H7 (cell line): ENCODE measurements around the gene GNGT2. TPM values are rescaled to one million over a fixed set of nuclear protein-coding genes. Genes with fewer than 3 reads are reported as not detected.
A peak's percentile ranks its signal among the peaks of the same experiment; 100 is the strongest.

Experiments
- DNase-seq: peaks from one replicate; pipeline ENCODE4 v3.0.0; 2012
- H3K27me3 ChIP-seq: 2 replicates; pipeline ENCODE4 v1.6.0; 2011; ENCODE audit warnings: mild to moderate bottlenecking, low read length; ENCODE audit not compliant: control insufficient read depth, insufficient read depth
- H3K36me3 ChIP-seq: replicated peaks from 2 replicates; pipeline ENCODE4 v1.5.1; 2011; ENCODE audit warnings: low read length; ENCODE audit not compliant: control insufficient read depth, insufficient read depth
- H3K4me3 ChIP-seq: 2 replicates; pipeline ENCODE4 v1.5.1; 2011; ENCODE audit warnings: low read depth, mild to moderate bottlenecking, control low read depth, low read length, moderate library complexity; ENCODE audit not compliant: insufficient read depth
- total RNA-seq: library from RNA; depleted of rRNA; stranded (reverse); fragments of >200 nt; shearing (Covaris generic); gene quantifications from 2 replicates; pipeline ENCODE4 v1.2.3, GENCODE V29; 2014

Gene GNGT2
- total RNA-seq, 1 experiment from 2014 or later: not detected

DNA sequence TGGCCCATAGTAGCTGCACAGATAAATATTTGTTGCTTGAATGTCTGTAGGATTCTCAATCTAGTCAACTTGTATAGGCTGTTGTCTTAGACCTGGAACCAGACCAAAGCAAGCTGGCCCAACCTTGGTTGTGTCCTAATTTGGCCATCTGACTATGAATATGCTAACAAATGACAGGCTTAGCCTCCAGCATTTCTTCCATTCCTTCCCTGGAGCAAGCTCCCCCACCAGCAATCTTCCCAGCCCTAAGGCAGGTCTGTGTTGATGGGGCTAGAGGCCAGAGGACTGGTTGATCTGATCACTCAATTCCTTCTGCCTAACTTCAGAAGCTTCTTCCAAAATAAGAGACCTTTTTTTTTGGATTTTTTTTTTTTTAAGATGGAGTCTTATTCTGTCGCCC, 29.6 kb upstream of the GNGT2 start:
- no peaks in the 10 kb centered on the region for H3K27me3 ChIP-seq
- no peak for DNase-seq
- H3K36me3 ChIP-seq: no peaks in the 10 kb centered on the region
- H3K4me3 ChIP-seq: no peak overlapping the region

DNA sequence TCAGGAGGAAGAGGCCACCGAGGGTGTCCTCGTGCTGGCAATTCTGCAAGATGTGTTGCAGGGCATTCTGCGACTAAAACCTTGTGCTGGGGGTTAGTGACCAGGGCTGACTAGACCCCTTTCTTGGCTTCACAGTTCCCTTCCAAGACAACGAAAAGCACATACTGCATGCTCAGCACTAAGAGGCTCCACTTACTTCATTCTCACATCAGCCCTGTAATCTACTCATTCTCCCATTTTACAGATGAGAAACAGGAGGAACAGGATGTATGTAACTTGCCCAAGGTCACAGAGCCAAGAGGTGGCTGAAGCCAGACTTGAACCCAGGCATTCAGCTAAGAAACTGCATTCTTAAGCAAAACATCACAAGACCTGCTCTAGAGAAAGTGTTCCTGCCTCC, 25.5 kb upstream of the GNGT2 start:
- H3K36me3 ChIP-seq: no peaks in the 10 kb centered on the region
- peaks cover 9% of the 10 kb centered on the region for H3K27me3 ChIP-seq
- no peak for DNase-seq
- H3K4me3 ChIP-seq: no peak overlapping the region

DNA sequence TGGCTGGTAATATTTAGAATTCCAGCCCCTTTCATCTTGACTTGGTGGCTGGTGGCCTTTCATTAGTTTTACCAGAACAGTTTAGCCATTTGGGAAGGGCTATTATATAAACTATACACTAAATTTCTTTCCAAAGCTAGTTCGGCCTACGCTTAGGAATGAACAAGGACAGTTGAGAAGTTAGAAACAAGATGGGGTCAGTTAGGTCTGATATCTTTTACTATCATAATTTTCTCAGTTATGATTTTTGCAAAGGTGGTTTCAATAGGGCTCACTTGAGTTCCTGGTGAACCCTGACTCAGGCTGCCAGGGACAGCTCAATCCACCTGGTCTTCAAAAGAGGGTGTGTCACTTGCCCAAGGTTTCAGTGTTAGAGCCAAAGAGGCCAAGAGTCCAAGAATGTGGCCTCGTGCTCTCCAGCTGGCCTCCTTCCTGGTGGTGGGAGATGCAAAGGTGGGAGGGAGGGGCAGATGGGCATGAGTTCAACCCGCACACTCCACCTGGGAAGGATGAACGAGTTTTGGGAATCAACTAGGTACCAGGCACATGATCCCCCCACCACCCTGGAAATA, 24.2 kb upstream of the GNGT2 start:
- Histone ChIP-seq H3K27me3 (peaks cover 18% of the 10 kb centered on the region), H3K36me3 (no peaks in the 10 kb centered on the region), H3K4me3 (no peak overlapping the region)
- DNase-seq: no peak

DNA sequence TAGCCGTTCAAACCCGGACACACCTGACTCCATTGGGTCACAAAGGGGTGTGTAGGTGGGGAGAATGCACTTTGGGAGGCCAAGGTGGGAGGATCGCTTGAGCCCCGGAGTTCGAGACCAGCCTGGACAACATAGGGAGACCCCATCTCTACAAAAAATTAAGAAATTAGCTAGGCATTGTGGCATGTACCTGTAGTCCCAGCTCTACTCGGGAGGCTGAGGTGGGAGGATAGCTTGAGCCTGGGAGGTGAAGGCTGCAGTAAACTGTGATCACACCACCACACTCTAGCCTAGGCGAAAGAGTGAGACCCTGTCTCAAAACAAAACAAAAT, 21.2 kb upstream of the GNGT2 start:
- no peak for DNase-seq
- Histone ChIP-seq H3K4me3 (peak overlapping the region; percentile 87; the same call in 1 of the 2 replicates), H3K36me3 (no peaks in the 10 kb centered on the region), H3K27me3 (peaks cover 34% of the 10 kb centered on the region)

DNA sequence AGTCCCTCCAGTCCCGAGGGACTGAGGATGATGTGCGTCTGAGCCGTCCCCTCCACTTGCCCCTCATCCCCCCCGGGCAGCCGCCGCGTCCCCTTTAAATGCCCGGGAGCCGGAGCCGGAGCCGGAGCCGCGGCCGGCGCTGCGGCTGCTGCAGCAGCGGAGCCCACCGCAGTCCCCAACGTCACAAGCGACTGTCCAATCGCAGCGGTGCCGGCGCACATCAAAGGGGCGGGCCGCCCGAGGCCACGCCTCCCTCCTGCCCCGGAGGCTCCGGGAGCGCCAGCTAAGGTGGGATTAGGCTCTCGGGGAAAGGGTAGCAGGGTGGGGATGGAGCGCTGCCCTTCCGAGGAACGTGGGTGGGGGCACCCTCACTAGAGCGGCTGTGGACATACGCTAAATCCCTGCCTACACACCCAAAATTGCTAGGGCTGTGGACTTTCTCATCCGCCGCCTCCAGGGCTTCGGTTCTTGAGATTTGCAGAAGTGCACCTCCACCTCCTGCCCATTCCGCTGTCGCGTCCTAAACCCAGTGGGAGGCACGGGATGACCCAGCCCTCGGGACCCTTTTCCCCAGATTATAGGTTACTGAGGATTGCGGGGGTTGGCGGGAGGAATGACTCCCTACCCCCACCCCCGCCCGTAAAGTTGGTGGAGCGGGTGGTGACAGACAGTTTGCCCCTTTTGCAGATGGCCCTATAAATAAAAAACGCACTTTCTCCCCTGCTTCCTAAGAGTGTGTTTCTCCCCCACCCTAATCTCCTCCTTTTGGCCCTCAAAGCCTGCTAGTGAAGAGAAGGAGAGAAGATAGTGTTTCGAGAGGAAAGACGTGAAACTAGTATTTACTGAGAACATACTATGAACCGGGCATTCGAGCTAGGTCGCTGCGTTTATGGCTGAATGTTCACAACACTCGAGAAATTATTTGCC, 20.5 kb upstream of the GNGT2 start, which contains the start of gene PHOSPHO1:
TSS of gene PHOSPHO1 (minus strand) at position 152 of the 927 bp plus-strand sequence. CDS start 4,096 bp downstream, outside the sequence.
- Histone ChIP-seq H3K36me3 (no peaks in the 10 kb centered on the region), H3K27me3 (peaks cover 40% of the 10 kb centered on the region), H3K4me3 (peak within 1 kb of the TSS; percentile 87)
- peak; percentile 99 for DNase-seq

DNA sequence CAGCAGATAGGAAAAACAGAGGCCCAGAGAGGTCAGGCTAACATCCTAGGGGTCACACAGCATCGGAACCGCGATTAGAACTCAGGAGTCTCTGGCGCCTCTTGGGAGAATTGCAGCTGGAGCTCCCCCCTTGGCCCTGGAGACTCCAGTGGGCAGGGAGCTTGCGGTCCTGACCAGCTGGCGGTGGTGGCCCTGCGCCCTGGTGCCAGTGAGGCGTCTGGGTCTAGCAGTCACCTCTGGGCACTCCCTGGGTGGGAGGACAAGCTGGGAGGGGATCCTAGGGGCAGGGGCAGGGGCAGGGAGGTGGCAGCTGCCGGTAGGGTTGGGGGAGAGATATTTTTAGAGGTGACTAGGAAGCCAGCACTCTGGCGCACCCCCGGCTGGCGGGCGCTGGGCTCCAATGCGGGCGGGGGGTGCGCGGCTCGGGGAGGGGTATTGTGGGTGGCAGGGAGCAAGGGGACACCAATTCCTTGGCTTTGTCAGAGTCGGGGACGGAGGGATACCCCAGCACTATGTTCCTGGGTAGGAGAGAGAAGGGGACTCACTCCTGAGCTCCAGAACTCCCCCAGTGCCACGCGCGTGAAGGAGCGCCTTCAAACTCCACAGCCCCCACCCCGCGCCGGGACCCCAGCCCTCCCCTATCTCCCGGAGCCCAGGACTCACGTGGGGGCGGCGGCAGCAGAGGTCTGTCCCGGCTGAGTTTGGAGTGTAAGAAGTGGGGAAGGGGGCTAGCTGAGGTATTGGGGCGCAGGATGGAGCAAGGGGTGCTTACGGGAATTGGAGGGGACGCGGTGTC, 19.6 kb upstream of the GNGT2 start:
- Histone ChIP-seq H3K27me3 (peaks cover 49% of the 10 kb centered on the region), H3K4me3 (peak overlapping the region; percentile 87), H3K36me3 (no peaks in the 10 kb centered on the region)
- DNase-seq: peak; percentile 66

DNA sequence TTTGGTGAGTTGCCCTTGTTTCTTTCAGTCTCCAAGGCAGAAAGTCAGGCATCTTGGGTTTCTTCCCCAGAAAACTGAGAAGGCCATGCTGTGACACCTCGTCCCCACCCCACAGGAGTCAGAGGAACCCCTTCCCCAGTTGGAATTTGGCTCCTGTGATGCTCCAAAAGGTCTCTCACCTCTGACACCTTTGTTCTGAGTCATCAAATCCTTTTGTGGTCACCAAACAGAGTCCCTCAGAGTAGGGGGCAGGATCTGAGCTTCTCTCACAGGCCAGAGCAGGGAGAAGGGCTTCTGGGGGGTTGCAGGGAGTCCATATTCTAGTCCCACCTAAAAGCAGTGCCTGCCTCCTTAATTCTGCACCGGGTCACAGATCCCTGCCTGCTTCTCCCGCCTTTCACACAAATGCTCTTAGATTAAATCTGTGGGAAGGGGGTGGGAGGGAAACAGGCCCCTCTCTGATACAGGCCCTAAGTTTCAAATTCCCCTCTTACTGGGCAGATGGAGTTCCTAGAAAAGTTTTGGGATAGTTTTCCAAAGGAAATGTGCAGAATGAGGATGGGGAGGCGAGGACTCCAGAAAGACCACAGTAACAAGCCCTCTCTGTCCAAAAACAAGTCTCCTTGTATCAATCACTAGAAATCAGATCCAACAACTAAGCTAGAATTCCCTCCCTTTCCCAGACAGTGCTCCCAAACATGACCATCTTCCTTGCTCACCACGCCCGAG, 18.9 kb upstream of the GNGT2 start:
- Histone ChIP-seq H3K4me3 (no peak overlapping the region), H3K27me3 (peaks cover 57% of the 10 kb centered on the region), H3K36me3 (no peaks in the 10 kb centered on the region)
- peak; percentile 26 for DNase-seq

DNA sequence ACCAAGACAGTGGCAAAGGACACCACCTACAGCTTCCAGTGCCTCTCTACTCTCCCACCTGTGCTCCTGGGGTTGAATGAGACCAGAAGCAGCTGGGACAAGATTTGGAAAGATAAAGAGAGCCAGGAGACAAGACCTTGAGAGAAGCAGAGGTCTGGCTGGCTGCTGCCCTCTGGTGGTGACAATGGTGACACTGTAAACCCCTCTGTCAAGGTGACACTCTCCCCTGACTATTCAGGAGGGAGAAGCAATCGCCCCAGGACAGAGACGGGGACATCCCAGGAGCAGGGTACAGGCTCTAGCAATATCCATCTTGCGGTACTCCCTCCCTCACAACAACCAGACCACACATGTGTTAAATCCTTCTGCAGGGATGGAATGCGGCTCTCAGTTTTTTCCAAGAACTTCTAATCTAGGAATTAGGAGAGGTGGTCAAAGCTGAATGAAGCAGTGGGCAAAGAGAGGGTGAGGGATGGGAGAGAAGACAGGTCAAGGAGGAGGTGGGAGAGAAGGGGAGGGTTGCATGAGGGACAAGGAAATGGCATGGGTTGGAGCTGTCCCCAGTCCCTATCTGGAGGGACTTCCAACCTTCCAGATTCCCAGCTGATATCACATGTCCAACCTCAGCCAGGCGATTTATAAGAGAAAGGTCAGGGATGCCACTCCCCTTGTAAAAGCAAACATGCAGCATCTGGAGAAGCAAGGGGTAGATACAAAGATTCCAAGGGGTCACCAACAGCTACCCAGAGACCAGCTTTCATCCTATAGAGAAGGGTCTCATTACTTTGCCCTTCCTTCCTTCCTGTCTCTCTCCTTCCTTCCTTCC, 17.3 kb upstream of the GNGT2 start:
- Histone ChIP-seq H3K4me3 (no peak overlapping the region), H3K27me3 (peaks cover 72% of the 10 kb centered on the region), H3K36me3 (no peaks in the 10 kb centered on the region)
- peak; percentile 91 for DNase-seq

DNA sequence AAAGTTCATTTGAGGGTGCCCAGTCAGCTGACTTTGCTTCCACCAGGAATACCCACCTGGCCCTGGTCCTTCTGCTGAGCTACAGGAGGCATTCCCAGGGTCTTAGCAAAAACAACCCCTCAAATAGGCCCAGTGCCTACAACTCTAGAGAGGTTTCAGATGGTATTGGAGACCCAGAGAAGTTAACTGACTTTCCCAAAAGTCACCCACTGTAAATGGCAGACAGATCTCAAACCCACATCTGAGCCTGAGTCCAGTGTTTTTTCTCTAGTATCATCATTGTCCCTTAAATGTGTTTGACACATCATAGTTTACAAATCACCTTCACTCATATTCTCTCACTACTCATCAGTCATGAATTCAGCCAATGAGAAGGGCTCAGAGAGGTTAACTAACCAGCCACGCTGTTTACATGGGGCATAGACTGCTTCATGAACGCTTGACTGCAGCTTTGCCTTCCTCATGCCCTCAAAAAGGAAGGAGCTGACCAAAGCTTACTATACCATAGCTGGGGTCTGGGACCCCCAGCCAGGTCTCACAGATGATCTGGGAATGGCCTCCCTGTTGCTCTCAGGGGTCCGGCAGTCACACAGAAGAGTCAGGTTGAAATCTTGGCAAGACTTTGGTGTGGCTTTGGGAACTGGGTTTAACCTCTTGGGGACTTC, 16.5 kb upstream of the GNGT2 start:
- no peak overlapping the region for H3K4me3 ChIP-seq
- DNase-seq: no peak
- peaks cover 75% of the 10 kb centered on the region for H3K27me3 ChIP-seq
- H3K36me3 ChIP-seq: no peaks in the 10 kb centered on the region

DNA sequence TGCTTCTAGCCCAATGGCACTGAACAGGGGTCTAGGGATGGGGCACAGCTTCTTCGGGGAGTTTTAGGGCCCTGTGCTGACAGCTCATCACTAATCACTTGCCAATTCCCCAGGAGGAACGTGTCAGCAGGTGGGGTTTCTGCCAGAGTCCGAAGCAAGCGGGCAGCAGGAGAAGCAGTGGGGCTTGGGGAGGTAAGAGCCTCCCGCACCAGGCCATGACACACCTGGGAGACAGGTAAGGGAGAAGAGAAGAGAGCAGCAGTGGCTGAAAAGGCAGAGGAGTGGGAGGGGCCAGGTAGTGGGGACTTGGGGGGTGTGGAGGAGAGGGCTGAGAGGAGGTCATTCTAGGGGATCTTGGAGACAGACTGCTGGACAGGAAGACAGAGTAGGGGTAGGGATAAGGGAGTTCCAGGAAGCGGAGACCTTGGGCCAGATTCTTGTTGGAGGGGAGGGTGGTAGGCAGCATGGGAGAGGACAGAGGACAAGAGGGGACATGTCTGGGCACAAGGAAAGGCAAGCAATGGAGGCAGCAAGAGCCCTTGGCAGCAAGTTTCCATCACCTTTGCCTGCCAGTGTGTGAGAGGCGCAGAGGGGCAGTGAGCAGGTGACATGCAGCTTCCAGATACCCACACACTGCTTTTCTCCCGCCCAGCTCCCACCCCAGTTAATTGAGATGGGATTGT, 15.3 kb upstream of the GNGT2 start:
- DNase-seq: peak; percentile 44
- no peaks in the 10 kb centered on the region for H3K36me3 ChIP-seq
- no peak overlapping the region for H3K4me3 ChIP-seq
- H3K27me3 ChIP-seq: peaks cover 67% of the 10 kb centered on the region

DNA sequence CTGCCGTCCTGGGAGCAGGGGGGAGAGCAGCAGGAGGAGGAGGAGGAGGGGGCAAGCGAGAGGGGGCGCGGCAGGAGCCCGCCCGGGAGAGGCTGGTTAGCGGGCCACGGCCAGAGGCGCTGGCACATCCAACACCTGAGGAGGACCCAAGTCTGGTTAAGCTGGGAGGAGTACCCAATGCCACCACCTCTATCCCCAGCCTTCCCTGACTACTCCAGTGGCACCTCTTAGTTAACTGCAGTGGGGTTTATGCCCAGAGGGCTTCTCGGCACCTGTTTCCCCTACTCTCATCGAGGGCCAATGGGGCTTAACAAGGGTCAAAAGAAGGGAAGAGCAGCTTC, 14.6 kb upstream of the GNGT2 start:
- Histone ChIP-seq H3K4me3 (peak overlapping the region; percentile 33), H3K36me3 (no peaks in the 10 kb centered on the region), H3K27me3 (peaks cover 61% of the 10 kb centered on the region)
- DNase-seq: no peak

DNA sequence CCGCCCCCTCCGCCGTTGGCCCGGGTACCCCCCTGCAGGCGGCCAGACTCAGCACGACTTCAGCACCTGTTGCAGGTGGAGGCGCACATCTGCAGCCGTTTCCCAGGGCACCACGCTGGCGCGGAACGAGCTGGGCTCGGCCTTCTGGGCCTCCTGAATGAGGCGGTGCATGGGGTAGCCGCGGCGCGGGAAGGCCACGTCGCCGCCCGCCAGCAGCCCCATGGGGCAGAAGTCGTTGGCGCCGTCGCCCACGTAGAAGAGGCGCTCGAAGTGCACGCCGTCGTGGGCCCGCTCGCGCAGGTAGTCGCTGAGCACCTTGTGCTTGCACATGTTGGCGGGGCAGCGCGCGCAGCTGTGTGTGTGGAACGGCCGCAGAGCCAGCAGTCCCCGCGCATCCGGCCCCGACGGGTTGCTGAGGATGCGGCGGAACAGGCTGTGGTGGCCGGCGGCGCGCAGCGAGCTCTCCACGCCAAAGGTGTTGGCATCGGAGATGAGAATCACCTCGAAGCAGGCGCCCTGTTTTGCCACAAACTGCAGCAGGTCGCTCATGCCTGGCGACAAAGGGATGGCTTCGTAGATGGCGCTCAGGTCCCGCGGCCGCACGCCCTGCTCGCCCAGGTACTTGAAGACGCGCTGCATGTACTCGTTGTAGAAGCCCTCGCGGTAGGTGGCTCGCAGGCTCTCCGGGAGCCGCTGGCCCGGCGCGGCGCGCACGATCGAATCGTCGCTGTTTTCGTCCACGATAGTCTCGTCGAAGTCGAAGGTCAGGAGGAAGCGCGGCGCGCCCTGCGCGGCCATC, 14.0 kb upstream of the GNGT2 start:
- Histone ChIP-seq H3K4me3 (peak overlapping the region; percentile 33), H3K27me3 (peaks cover 56% of the 10 kb centered on the region), H3K36me3 (no peaks in the 10 kb centered on the region)
- peak; percentile 86 for DNase-seq
